Karpas-422 (cell line): ENCODE results near the gene IFI27L2. TPM values are rescaled to one million over a fixed set of nuclear protein-coding genes. Genes with fewer than 3 reads are reported as not detected.

Source experiments
- DNase-seq: peaks from one replicate; pipeline ENCODE4 v3.0.0-alpha.2; 2015
- H2AFZ ChIP-seq: fragments of 200-600 bp; sonication (generic); 2 replicates; pipeline ENCODE4 v1.6.1; 2014; ENCODE audit warnings: antibody characterized with exemption, low read length, mixed read lengths
- H3K27ac ChIP-seq: fragments of 200-600 bp; sonication (generic); 2 replicates; pipeline ENCODE4 v1.5.1; 2014; ENCODE audit warnings: mild to moderate bottlenecking, low read length, moderate library complexity
- H3K27me3 ChIP-seq: fragments of 200-600 bp; sonication (generic); 2 replicates; pipeline ENCODE4 v1.6.1; 2014; ENCODE audit warnings: low read length, mixed read lengths
- H3K36me3 ChIP-seq: fragments of 200-600 bp; sonication (generic); 2 replicates; pipeline ENCODE4 v1.6.1; 2014; ENCODE audit warnings: low read length, mixed read lengths; ENCODE audit not compliant: insufficient read depth
- H3K4me1 ChIP-seq: fragments of 200-600 bp; sonication (generic); 2 replicates; pipeline ENCODE4 v1.6.1; 2014; ENCODE audit warnings: mild to moderate bottlenecking, low read length, mixed read lengths
- H3K4me2 ChIP-seq: fragments of 200-600 bp; sonication (generic); 2 replicates; pipeline ENCODE4 v1.6.1; 2014; ENCODE audit warnings: low read length, low read depth, mild to moderate bottlenecking; ENCODE audit not compliant: poor library complexity, severe bottlenecking
- H3K4me3 ChIP-seq: fragments of 200-600 bp; sonication (generic); 2 replicates; pipeline ENCODE4 v1.5.1; 2014; ENCODE audit warnings: mild to moderate bottlenecking, antibody characterized with exemption, low read length, mixed read lengths
- H3K79me2 ChIP-seq: fragments of 200-600 bp; sonication (generic); 2 replicates; pipeline ENCODE4 v1.6.1; 2014; ENCODE audit warnings: mild to moderate bottlenecking, low read length, mixed read lengths
- H3K9ac ChIP-seq: fragments of 200-600 bp; sonication (generic); 2 replicates; pipeline ENCODE4 v1.6.0; 2014; ENCODE audit warnings: low read length
- H3K9me2 ChIP-seq: fragments of 200-600 bp; sonication (generic), shearing (Covaris generic); replicated peaks from 2 replicates; pipeline ENCODE4 v1.6.0; 2014; ENCODE audit warnings: mild to moderate bottlenecking, low read length, moderate library complexity; ENCODE audit not compliant: insufficient read depth
- H3K9me3 ChIP-seq: fragments of 300-700, 200-600 bp; sonication (generic); 2 replicates; pipeline ENCODE4 v1.6.1; 2014; ENCODE audit warnings: low read length, mixed read lengths
- H4K20me1 ChIP-seq: fragments of 200-600 bp; sonication (generic); 2 replicates; pipeline ENCODE4 v1.6.1; 2014; ENCODE audit warnings: mild to moderate bottlenecking, antibody characterized with exemption, low read length, low read depth; ENCODE audit not compliant: insufficient read depth
- total RNA-seq: library from RNA; depleted of rRNA; stranded (reverse); fragments of >200 nt; shearing (Covaris generic); gene quantifications from 2 replicates; pipeline ENCODE4 v1.2.3, GENCODE V29; 2014; ENCODE audit warnings: low replicate concordance; rRNA removed

IFI27L2 gene
- total RNA-seq = 118 and 145 TPM in 2 replicates

GRCh38 chr14:94129111-94129757, at the start of gene IFI27L2:
IFI27L2 (minus strand) TSS chr14:94129604; CDS start chr14:94129564, 40 bp downstream.
- Histone ChIP-seq H3K4me1 (peaks cover 18% of the 10 kb centered on the region), H4K20me1 (no peaks in the 10 kb centered on the region), H3K79me2 (no peaks in the 10 kb centered on the region), H3K4me2 (peak within 1 kb of the TSS; percentile 73), H3K27me3 (no peaks in the 10 kb centered on the region), H3K9ac (peak within 1 kb of the TSS; percentile 83), H3K27ac (no peak within 1 kb of the TSS), H3K4me3 (peak within 1 kb of the TSS; percentile 82), H3K9me3 (no peaks in the 10 kb centered on the region), H2AFZ (peak within 1 kb of the TSS; percentile 82), H3K36me3 (no peaks in the 10 kb centered on the region), H3K9me2 (no peaks in the 10 kb centered on the region)
- peak; percentile 96 for DNase-seq

GRCh38 chr14:94177806-94178205, 48.4 kb upstream of the IFI27L2 start:
- H3K36me3 ChIP-seq = no peaks in the 10 kb centered on the region
- H3K4me2 ChIP-seq = no peak overlapping the region

GRCh38 chr14:94176808-94177207, 47.4 kb upstream of the IFI27L2 start:
- Histone ChIP-seq H3K27ac (no peak overlapping the region), H3K4me1 (peaks cover 16% of the 10 kb centered on the region), H3K4me3 (no peak overlapping the region), H3K27me3 (no peaks in the 10 kb centered on the region), H4K20me1 (no peaks in the 10 kb centered on the region), H3K9me3 (no peaks in the 10 kb centered on the region), H2AFZ (no peak overlapping the region), H3K9me2 (no peaks in the 10 kb centered on the region), H3K79me2 (no peaks in the 10 kb centered on the region), H3K36me3 (no peaks in the 10 kb centered on the region), H3K4me2 (no peak overlapping the region), H3K9ac (no peak overlapping the region)
- DNase-seq = no peak

More at GRCh38 chr14:94177806-94178205, 48.4 kb upstream of the IFI27L2 start:
- Histone ChIP-seq H4K20me1 (no peaks in the 10 kb centered on the region), H3K79me2 (no peaks in the 10 kb centered on the region), H3K9ac (no peak overlapping the region), H3K4me1 (peaks cover 16% of the 10 kb centered on the region), H3K9me3 (no peaks in the 10 kb centered on the region), H3K27ac (no peak overlapping the region), H3K9me2 (no peaks in the 10 kb centered on the region), H3K4me3 (no peak overlapping the region), H3K27me3 (no peaks in the 10 kb centered on the region), H2AFZ (no peak overlapping the region)
- DNase-seq = no peak

GRCh38 chr14:94175747-94176146, 46.3 kb upstream of the IFI27L2 start:
- no peak overlapping the region for H3K9ac ChIP-seq
- H3K27ac ChIP-seq = no peak overlapping the region
- H3K9me2 ChIP-seq = no peaks in the 10 kb centered on the region
- DNase-seq = no peak
- no peak overlapping the region for H3K4me3 ChIP-seq
- no peak overlapping the region for H2AFZ ChIP-seq
- no peaks in the 10 kb centered on the region for H3K9me3 ChIP-seq
- no peaks in the 10 kb centered on the region for H3K79me2 ChIP-seq
- no peaks in the 10 kb centered on the region for H3K36me3 ChIP-seq
- no peaks in the 10 kb centered on the region for H4K20me1 ChIP-seq
- H3K4me2 ChIP-seq = no peak overlapping the region
- peaks cover 12% of the 10 kb centered on the region for H3K4me1 ChIP-seq
- no peaks in the 10 kb centered on the region for H3K27me3 ChIP-seq

- Histone ChIP-seq H4K20me1 (no peaks in the 10 kb centered on the region), H3K36me3 (no peaks in the 10 kb centered on the region), H3K27me3 (no peaks in the 10 kb centered on the region), H3K4me1 (peaks cover 11% of the 10 kb centered on the region), H3K27ac (no peak overlapping the region), H3K9me3 (no peaks in the 10 kb centered on the region), H3K9ac (no peak overlapping the region), H3K79me2 (no peaks in the 10 kb centered on the region), H3K9me2 (no peaks in the 10 kb centered on the region), H3K4me2 (no peak overlapping the region), H3K4me3 (no peak overlapping the region), H2AFZ (no peak overlapping the region)
- DNase-seq = no peak
Observed at GRCh38 chr14:94175011-94175745, 45.8 kb upstream of the IFI27L2 start.

- no peak for DNase-seq
- Histone ChIP-seq H3K79me2 (no peaks in the 10 kb centered on the region), H3K27ac (no peak overlapping the region), H3K9me3 (no peaks in the 10 kb centered on the region), H3K9ac (peak overlapping the region; percentile 53; the same call in 1 of the 2 replicates), H3K4me2 (peak overlapping the region; percentile 63), H3K27me3 (no peaks in the 10 kb centered on the region), H3K9me2 (no peaks in the 10 kb centered on the region), H3K4me3 (peak overlapping the region; percentile 56; the same call in 1 of the 2 replicates), H4K20me1 (no peaks in the 10 kb centered on the region), H2AFZ (peak overlapping the region; percentile 75; the same call in 1 of the 2 replicates), H3K36me3 (no peaks in the 10 kb centered on the region), H3K4me1 (peaks cover 14% of the 10 kb centered on the region)
Observed at GRCh38 chr14:94174604-94175010, 45.2 kb upstream of the IFI27L2 start.

GRCh38 chr14:94173885-94174603, 44.6 kb upstream of the IFI27L2 start, which contains the start of gene PPP4R4:
PPP4R4 (plus strand) TSS chr14:94174322; CDS start chr14:94174466, 144 bp downstream.
- no peaks in the 10 kb centered on the region for H3K79me2 ChIP-seq
- H2AFZ ChIP-seq = peak within 1 kb of the TSS; percentile 99
- H3K4me1 ChIP-seq = peaks cover 14% of the 10 kb centered on the region
- peak within 1 kb of the TSS; percentile 73 for H3K4me3 ChIP-seq
- H3K36me3 ChIP-seq = no peaks in the 10 kb centered on the region
- no peaks in the 10 kb centered on the region for H3K27me3 ChIP-seq
- peak within 1 kb of the TSS; percentile 70 for H3K9ac ChIP-seq
- H3K27ac ChIP-seq = no peak within 1 kb of the TSS
- no peaks in the 10 kb centered on the region for H3K9me2 ChIP-seq
- H3K4me2 ChIP-seq = peak within 1 kb of the TSS; percentile 93
- H3K9me3 ChIP-seq = no peaks in the 10 kb centered on the region
- H4K20me1 ChIP-seq = no peaks in the 10 kb centered on the region
- peak; percentile 97 for DNase-seq

GRCh38 chr14:94173471-94173884, 44.1 kb upstream of the IFI27L2 start:
- Histone ChIP-seq H3K4me2 (peak overlapping the region; percentile 93), H2AFZ (peak overlapping the region; percentile 99), H3K9me2 (no peaks in the 10 kb centered on the region), H3K27me3 (no peaks in the 10 kb centered on the region), H3K36me3 (no peaks in the 10 kb centered on the region), H3K9me3 (no peaks in the 10 kb centered on the region), H3K4me3 (peak overlapping the region; percentile 73), H4K20me1 (no peaks in the 10 kb centered on the region), H3K9ac (peak overlapping the region; percentile 70), H3K4me1 (peaks cover 14% of the 10 kb centered on the region), H3K27ac (no peak overlapping the region), H3K79me2 (no peaks in the 10 kb centered on the region)
- no peak for DNase-seq
